Ovary (tissue), 3 donors: ENCODE results near the gene PRLR.

Experiments
- CTCF ChIP-seq, 3 donors: fragments of 450-650 bp in 2 of 3; fragments of 200-600 bp in 1 of 3; IDR thresholded peaks; one replicate each; pipeline versions ENCODE4 v1.5.1 to v1.8.0; 2016 to 2022; ENCODE audit warnings: antibody characterized with exemption in 3 of 3, mild to moderate bottlenecking in 1 of 3
- EP300 ChIP-seq: sonication (generic); formaldehyde crosslinking; IDR thresholded peaks from one replicate; pipeline ENCODE4 v1.6.1; 2017; ENCODE audit warnings: antibody characterized with exemption
- POLR2A ChIP-seq: fragments of 450-650 bp; IDR thresholded peaks from one replicate; pipeline ENCODE4 v1.6.1; 2017; ENCODE audit warnings: antibody characterized with exemption, mild to moderate bottlenecking, moderate library complexity
- donor health status: DM: no; HTN: no; CAD: no.

- TF ChIP-seq CTCF (IDR thresholded peaks at IDR 0.05) (no peak), POLR2A (no peak), EP300 (no peak)
Observed at GRCh38 chr5:35012365-35012764, 217.9 kb downstream of the PRLR start.
